Measurements from ENCODE around the gene CD81.

GRCh38 chr11:2386591-2386990 is 9.5 kb downstream of the CD81 start:
- no peak for TF ChIP-seq CTCF (IDR thresholded peaks at IDR 0.05 in 4 of 5, conservative IDR thresholded peaks at IDR 0.05 in 1 of 5)
- TF ChIP-seq POLR2A (IDR thresholded peaks at IDR 0.05): peak in 1 of 2 donors; percentile 15

Data from gastrocnemius medialis (tissue), 4 donors.